D721Med (cell line): ENCODE measurements around the gene ZBTB42.

Experiments
- DNase-seq: peaks from one replicate; pipeline ENCODE4 v3.0.0; 2011; ENCODE audit warnings: low spot score; ENCODE audit not compliant: insufficient read length
- FAIRE-seq: peaks from 2 replicates; lab custom pipeline; 2011; peaks lifted over from hg19 to GRCh38; lab: Jason Lieb, UNC
- CTCF ChIP-seq: IDR thresholded peaks from 2 replicates; pipeline ENCODE4 v1.5.1; 2012; ENCODE audit warnings: mild to moderate bottlenecking, control low read depth; ENCODE audit not compliant: insufficient read depth; ENCODE audit errors: missing control alignments

ZBTB42 gene

GRCh38 chr14:104755621-104756020 lies 45.3 kb upstream of the ZBTB42 start:
- no peak for FAIRE-seq
- no peak for TF ChIP-seq CTCF

DNA sequence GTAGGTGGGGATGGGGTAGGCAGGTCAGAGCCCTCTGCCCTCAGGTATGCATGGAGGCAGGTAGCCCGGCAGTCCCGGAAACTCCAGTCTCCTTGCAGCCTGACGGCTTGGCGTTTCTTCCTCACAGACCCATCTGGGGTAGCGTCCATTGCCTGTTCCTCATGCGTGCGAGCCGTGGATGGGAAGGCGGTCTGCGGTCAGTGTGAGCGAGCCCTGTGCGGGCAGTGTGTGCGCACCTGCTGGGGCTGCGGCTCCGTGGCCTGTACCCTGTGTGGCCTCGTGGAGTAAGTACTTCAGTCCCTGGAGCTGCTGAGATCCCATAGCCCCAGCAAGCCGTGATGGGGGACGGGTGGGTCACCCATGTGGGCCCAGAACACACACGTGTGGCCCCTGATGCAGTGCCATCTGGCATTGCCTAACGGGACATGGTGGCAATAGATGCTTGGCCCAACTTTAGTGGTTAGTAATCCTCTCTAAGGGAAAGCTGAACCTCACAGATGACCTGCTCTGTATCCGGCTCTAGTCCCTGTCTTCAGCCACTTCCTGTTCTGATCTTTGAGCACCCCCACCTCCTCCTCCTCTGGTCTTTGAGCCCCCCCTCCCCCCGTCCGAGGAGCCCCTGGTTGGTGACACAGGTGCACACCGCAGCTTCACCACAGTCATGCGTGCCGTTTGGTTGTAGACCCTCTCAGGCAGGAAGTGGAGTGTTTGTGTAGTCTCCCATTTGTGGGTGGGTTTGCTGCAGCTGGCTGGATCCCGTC lies 44.2 kb upstream of the ZBTB42 start:
- no peak for FAIRE-seq

More at GRCh38 chr14:104755621-104756020, 45.3 kb upstream of the ZBTB42 start:
- no peak for DNase-seq

GRCh38 chr14:104757238-104757585 lies 43.7 kb upstream of the ZBTB42 start:
- no peak for FAIRE-seq
- no peak for DNase-seq
- no peak for TF ChIP-seq CTCF

More for the DNA sequence above, 44.2 kb upstream of the ZBTB42 start:
- no peak for DNase-seq
- no peak for TF ChIP-seq CTCF

- FAIRE-seq (no peak), DNase-seq (no peak)
- TF ChIP-seq CTCF, result no peak
Observed at GRCh38 chr14:104757681-104758392, 43.1 kb upstream of the ZBTB42 start.

DNA sequence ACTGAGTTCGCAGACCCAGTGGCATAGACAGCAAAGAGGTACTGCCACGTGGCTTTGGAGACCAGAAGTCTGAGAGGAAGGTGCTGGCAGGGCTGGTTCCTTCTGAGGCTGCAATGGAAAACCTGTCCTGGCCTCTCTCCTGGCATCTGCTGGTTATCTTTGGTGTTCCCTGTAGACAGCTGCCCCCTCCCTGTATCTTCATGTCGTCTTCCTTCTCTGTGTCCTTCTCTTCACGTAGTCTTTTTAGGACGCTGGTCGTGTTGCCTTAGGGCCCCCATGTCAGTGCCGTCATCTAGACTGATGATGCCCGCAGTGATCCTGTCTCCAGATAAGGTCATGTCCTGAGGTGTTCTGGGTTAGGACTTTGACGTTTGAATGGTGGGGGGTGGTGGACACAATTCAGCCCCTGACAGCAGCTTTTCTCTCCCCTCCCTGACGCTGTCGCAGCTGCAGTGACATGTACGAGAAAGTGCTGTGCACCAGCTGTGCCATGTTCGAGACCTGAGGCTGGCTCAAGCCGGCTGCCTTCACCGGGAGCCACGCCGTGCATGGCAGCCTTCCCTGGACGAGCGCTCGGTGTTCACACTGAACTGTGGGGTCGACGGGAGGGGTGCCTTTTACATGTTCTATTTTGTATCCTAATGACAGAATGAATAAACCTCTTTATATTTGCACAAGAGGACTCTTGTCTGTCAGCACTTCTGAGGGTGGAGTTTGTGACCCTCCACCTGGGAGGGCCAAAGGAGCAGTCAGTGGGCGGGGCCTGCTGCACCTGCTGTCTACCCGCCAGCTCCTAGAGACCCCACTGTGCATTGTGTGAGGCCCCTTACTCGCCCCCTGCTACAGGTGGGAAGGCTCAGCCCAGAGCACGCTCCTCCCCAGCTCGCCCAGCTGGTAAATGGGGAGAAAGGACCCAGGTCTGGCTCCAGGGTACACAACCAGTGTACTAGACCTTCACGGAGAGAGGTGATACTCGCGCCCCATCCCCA lies 41.6 kb upstream of the ZBTB42 start:
- DNase-seq (no peak), FAIRE-seq (no peak)
- no peak for TF ChIP-seq CTCF

GRCh38 chr14:104765517-104765916 lies 35.4 kb upstream of the ZBTB42 start:
- TF ChIP-seq CTCF, result no peak
- DNase-seq (no peak), FAIRE-seq (no peak)
